Measurements from ENCODE around the gene BST2. TPM values are rescaled to one million over a fixed set of nuclear protein-coding genes. Genes with fewer than 3 reads are reported as not detected.

BST2 gene
- total RNA-seq, 2 experiments from 2014 or later: 222 to 230 TPM

DNA sequence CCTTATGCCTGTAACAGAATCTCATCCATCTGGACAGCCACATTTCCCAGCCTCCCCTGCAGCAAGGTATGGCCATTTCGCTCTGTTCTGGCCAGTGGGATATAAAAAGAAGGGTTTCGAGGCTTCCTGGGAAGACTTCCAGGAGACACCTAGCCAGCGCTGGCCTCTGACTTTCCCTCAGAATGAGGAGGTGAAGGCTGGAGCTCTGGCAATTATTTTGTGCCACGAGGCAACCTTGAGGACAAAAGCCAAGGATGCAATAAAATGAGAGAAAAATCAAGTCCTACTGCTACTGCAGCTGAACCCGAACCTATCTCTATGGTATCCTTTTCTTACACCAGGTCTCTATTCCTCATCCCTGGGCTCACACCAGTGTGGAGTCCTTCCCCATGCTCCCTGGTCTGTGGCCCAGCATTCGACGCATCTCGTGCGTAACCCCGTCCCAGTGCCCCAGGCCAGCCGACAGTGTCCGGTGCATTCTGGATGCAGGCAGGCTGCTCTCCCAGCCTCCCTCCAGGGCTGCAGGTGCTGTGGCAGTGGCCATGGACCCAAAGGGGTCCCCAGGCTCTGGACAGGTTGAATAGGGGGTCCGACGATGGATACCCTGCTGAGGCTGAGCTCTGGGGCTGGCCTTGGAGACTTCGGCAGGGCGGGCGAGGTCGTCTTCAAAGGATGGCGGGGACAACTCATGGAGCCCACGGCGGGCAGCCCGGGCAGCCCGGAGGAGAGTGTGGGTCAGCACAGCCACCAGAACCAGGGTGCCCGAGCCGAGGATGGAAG, 30.9 kb upstream of the BST2 start:
- DNase-seq (no peak), ATAC-seq (no peak)
- Mint-ChIP-seq H3K36me3 (ENCODE audit: low read depth) (no peaks in the 10 kb centered on the region), H3K4me1 (ENCODE audit: low read depth) (peaks cover 5% of the 10 kb centered on the region), H3K9me3 (ENCODE audit: insufficient read depth) (no peaks in the 10 kb centered on the region), H3K27me3 (ENCODE audit: low read depth) (no peaks in the 10 kb centered on the region), H3K4me3 (no peak overlapping the region), H3K27ac (no peak overlapping the region)
- CTCF ChIA-PET: no interaction called here
- POLR2A ChIA-PET: no interaction called here

DNA sequence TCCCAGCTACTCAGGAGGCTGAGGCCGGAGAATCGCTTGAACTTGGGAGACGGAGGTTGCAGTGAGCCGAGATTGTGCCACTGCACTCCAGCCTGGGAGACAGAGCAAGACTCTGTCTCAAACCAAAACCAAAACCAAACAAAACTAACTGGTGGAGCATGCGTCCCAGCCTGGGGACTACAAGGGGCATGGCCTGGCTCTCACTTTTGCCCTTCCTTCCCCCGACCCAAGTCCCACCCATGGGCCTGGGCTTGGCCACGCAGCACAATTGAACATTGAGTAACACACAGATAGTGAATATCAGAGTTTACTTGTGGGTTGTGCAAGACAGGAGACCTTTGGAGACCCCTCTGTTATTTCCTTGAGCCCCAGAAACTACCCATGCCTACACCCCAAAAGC, 29.8 kb upstream of the BST2 start:
- Mint-ChIP-seq H3K27me3 (ENCODE audit: low read depth) (no peaks in the 10 kb centered on the region), H3K4me1 (ENCODE audit: low read depth) (peaks cover 5% of the 10 kb centered on the region), H3K4me3 (no peak overlapping the region), H3K27ac (no peak overlapping the region), H3K9me3 (ENCODE audit: insufficient read depth) (no peaks in the 10 kb centered on the region), H3K36me3 (ENCODE audit: low read depth) (no peaks in the 10 kb centered on the region)
- CTCF ChIA-PET: no interaction called here
- DNase-seq (no peak), ATAC-seq (no peak)
- POLR2A ChIA-PET: no interaction called here

DNA sequence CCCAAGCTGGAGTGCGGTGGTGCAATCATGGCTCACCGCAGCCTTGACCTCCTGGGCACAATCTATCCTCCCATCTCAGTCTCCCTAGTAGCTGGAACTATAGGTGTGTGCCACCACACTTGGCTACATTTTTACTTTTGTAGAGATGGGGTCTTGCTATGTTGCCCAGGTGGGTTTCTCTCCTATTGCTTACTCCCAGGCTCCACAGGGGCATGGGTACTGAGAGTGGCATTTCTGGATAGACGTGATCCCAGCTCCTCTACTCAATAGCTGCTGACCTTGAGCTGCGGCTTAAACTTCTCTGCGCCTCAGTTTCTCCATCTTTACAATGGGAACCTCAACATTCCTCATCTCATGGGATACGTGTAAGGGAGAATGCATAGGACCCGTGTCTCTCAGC, 26.0 kb upstream of the BST2 start:
- no peak for DNase-seq
- H3K4me3 Mint-ChIP-seq: no peak overlapping the region
- CTCF ChIA-PET: interaction anchor here (1.1 kb wide), 1 partner anchor 10 kb away, joined by 3 read pairs; no protein-coding TSS in a partner anchor
- H3K9me3 Mint-ChIP-seq (ENCODE audit: insufficient read depth): no peaks in the 10 kb centered on the region
- H3K36me3 Mint-ChIP-seq (ENCODE audit: low read depth): no peaks in the 10 kb centered on the region
- no peak overlapping the region for H3K27ac Mint-ChIP-seq
- H3K27me3 Mint-ChIP-seq (ENCODE audit: low read depth): no peaks in the 10 kb centered on the region
- POLR2A ChIA-PET: no interaction called here
- no peak for ATAC-seq
- H3K4me1 Mint-ChIP-seq (ENCODE audit: low read depth): peaks cover 5% of the 10 kb centered on the region

DNA sequence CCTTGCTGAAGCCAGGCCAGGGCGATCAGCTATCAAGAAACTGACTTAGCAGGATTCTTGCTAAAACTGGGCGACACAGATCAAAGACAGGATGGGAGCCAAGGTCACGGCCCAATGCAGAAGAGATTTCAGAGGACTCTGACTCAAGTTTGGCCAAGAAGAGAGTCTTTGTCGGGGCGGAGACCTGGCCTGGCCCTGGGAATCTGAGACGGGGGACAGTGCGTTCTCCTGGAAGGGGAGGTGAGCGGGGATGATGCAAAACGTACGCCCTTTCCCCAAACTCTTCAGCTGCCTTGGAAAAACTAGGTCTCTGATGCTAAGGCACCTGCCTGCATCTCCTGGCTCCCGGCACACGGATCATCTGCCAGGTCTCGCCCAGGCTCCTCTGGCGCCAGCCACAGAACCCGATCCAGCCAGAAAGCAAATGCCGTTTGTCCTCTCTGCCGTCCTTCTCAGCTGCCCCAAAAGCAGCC, 24.2 kb upstream of the BST2 start:
- POLR2A ChIA-PET: no interaction called here
- H3K27ac Mint-ChIP-seq: no peak overlapping the region
- CTCF ChIA-PET: interaction anchor here (2.3 kb wide), 1 partner anchor 36 kb away, joined by 8 read pairs; no protein-coding TSS in a partner anchor
- H3K36me3 Mint-ChIP-seq (ENCODE audit: low read depth): no peaks in the 10 kb centered on the region
- ATAC-seq: no peak
- H3K9me3 Mint-ChIP-seq (ENCODE audit: insufficient read depth): no peaks in the 10 kb centered on the region
- no peak for DNase-seq
- H3K4me1 Mint-ChIP-seq (ENCODE audit: low read depth): peaks cover 10% of the 10 kb centered on the region
- H3K4me3 Mint-ChIP-seq: no peak overlapping the region
- no peaks in the 10 kb centered on the region for H3K27me3 Mint-ChIP-seq (ENCODE audit: low read depth)

DNA sequence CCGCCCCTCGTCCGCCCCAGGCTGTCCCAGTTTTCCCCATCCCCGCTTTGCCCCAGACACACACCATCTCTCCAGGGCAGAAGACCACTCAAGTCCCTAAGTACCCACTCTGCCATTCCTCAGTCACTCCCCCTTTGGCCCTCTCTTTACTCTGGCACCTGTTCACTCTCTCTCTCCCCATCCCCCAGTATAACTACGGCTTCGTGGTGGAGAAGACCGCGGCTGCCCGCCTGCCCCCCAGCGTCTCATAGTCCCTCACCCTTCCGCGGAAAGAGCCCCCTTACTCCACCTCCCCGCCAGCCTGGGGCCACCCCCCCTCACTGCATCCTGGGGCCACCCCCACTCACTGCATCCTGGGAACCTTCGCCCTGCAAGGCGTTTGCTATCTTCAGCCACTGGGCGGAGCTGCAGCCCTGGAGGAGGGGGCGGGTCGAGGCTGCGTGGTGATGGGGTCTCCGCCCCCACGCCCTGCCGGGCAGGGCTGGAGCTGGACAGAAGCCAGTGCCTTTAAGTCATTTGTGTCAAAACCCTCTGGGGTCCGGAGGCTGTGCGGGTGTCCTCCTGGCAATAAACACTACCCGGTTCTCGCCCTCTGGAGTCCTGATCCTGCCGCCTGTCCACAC, 19.4 kb upstream of the BST2 start:
- CTCF ChIA-PET: interaction anchor here (1.1 to 2.6 kb wide), 2 partner anchors 16 to 24 kb away, joined by 3 to 8 read pairs; partner anchors contain the start of gene TMEM221
- ATAC-seq (peak; percentile 20), DNase-seq (peak; percentile 60)
- POLR2A ChIA-PET: no interaction called here
- H3K4me1 Mint-ChIP-seq (ENCODE audit: low read depth): peaks cover 19% of the 10 kb centered on the region
- H3K27ac Mint-ChIP-seq: no peak overlapping the region
- H3K9me3 Mint-ChIP-seq (ENCODE audit: insufficient read depth): no peaks in the 10 kb centered on the region
- no peak overlapping the region for H3K4me3 Mint-ChIP-seq
- H3K36me3 Mint-ChIP-seq (ENCODE audit: low read depth): peaks cover 12% of the 10 kb centered on the region
- H3K27me3 Mint-ChIP-seq (ENCODE audit: low read depth): no peaks in the 10 kb centered on the region

DNA sequence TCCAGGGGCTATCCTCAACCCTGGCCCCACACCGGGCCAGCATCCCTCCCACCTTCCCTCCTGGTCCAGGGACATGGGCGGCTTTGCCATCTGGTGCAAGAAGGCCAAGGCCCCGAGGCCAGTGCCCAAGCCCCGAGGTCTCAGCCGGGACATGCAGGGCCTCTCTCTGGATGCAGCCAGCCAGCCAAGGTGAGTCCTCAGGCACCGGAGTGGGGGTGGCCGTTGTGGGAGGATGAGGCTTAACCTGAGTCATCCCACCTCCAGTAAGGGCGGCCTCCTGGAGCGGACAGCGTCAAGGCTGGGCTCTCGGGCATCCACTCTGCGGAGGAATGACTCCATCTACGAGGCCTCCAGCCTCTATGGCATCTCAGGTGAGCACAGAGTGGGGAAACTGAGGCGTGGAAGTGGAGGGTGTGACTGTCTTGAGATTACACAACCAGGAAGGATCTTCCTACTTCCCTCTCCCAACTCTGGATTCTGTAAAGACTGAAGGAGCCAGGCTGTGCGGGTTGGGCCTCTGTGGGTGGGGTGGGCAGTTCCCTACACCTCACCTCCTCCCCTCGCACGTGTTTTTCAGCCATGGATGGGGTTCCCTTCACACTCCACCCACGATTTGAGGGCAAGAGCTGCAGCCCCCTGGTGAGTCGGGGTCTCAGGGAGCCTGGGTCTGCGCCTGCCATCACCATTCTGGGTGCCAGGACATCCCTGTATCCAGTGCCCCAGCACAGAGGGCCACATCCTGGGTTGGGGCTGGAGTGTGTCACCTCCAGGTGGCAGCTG, 18.2 kb upstream of the BST2 start:
- Mint-ChIP-seq H3K9me3 (ENCODE audit: insufficient read depth) (no peaks in the 10 kb centered on the region), H3K4me1 (ENCODE audit: low read depth) (peaks cover 30% of the 10 kb centered on the region)

DNA sequence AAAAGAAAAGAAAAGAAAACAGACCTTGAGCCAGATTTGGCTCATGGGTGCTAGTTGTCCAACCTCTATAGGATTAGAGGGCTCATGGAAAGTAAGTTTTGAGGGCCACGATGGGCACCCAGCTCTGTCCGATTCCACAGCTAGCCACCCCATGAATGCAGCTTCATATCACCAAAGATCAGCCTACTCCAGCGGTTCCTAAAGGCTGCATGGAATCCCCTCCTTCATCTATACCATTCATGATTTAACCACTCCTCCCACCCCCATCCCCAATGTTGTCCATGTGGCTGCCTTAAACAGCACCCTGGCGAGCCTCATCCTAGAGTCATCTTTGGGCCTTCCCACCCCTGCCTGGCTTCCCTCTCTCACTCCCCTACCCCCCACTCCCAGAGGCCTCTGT, 16.5 kb upstream of the BST2 start:
- H3K27ac Mint-ChIP-seq: no peak overlapping the region
- CTCF ChIA-PET: interaction anchor here (1.4 kb wide), 1 partner anchor 19 kb away, joined by 3 read pairs; no protein-coding TSS in a partner anchor

More for the DNA sequence above, 18.2 kb upstream of the BST2 start:
- Mint-ChIP-seq H3K27ac (no peak overlapping the region), H3K27me3 (ENCODE audit: low read depth) (no peaks in the 10 kb centered on the region), H3K36me3 (ENCODE audit: low read depth) (peaks cover 15% of the 10 kb centered on the region), H3K4me3 (no peak overlapping the region)
- DNase-seq (no peak), ATAC-seq (no peak)
- ChIA-PET POLR2A (interaction anchor here (0.6 kb wide), 1 partner anchor 349 kb away, joined by 3 read pairs; no protein-coding TSS in a partner anchor), CTCF (no interaction called here)

DNA sequence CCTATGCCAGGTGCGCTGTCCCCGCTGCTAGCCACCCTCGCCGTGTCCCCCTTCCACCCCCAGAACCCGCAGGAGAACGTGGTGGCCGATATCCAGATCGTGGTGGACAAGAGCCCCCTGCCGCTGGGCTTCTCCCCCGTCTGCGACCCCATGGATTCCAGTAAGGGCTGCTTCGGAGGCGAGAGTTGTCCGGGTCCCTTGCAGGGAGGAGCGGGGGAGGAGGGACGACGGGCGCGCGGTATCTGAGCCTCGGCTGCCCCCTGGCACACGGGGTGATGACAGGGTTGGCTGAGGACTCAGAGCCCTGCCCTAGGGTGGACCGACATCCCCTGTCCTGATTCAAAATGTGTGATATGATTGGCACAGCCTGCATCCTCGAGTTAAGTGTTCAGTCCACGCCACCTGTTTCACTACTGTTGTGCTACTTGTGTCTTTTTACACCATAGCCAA, 15.1 kb upstream of the BST2 start:
- ChIA-PET POLR2A (interaction anchor here (3.4 kb wide), 1 partner anchor 14 kb away, joined by 36 read pairs; the partner anchor contains the start of gene BST2), CTCF (no interaction called here)
- H3K27me3 Mint-ChIP-seq (ENCODE audit: low read depth): no peaks in the 10 kb centered on the region
- ATAC-seq (peak; percentile 40), DNase-seq (peak; percentile 56)
- peak overlapping the region; percentile 93 for H3K4me3 Mint-ChIP-seq
- H3K4me1 Mint-ChIP-seq (ENCODE audit: low read depth): peaks cover 31% of the 10 kb centered on the region
- no peaks in the 10 kb centered on the region for H3K9me3 Mint-ChIP-seq (ENCODE audit: insufficient read depth)
- H3K27ac Mint-ChIP-seq: peak overlapping the region; percentile 87
- peaks cover 27% of the 10 kb centered on the region for H3K36me3 Mint-ChIP-seq (ENCODE audit: low read depth)

More for the DNA sequence above, 16.5 kb upstream of the BST2 start:
- no peak for DNase-seq
- Mint-ChIP-seq H3K4me3 (no peak overlapping the region), H3K27me3 (ENCODE audit: low read depth) (no peaks in the 10 kb centered on the region), H3K36me3 (ENCODE audit: low read depth) (peaks cover 21% of the 10 kb centered on the region), H3K4me1 (ENCODE audit: low read depth) (peaks cover 31% of the 10 kb centered on the region), H3K9me3 (ENCODE audit: insufficient read depth) (no peaks in the 10 kb centered on the region)
- POLR2A ChIA-PET: interaction anchor here (0.6 kb wide), 1 partner anchor 28 kb away, joined by 3 read pairs; the partner anchor contains the start of gene CCDC194
- no peak for ATAC-seq

DNA sequence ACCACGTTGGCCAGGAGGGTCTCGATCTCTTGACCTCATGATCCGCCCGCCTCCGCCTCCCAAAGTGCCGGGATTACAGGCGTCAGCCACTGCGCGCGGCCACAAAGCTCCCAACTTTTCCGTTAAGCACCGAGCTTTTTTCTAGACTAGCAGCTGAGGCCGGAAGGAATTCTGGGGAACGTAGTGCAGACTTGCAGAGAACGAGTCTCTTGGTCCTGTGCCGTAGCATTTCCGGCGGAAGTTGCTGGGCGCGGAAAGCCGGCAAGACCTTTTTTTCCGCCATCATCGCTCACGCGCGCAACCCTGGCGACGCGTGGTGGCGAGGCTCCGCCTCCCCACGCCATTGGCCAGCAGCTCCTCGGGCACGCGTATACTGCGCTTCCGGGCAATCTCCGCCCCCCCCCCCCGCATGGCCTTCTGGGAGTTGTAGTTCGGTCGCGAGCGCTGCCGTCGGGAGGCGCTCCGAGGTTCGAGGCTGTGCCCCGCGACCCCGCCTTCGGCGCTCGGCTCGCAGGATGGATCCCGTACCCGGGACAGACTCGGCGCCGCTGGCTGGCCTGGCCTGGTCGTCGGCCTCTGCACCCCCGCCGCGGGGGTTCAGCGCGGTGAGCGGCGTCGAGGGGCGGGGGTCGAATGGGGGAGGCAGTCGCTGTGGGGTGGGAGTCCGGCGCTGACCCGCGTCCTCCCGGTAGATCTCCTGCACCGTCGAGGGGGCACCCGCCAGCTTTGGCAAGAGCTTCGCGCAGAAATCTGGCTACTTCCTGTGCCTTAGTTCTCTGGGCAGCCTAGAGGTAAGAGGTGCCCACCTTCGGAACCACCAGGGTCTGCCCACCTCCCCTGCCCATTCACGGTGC, 14.4 kb upstream of the BST2 start, which contains the start of gene MVB12A:
TSS of gene MVB12A (plus strand) at position 427 of the 854 bp plus-strand sequence. CDS start at position 516, 89 bp downstream.
- ChIA-PET CTCF (interaction anchor here (0.6 to 1.4 kb wide), 17 partner anchors 13 to 186 kb away, joined by 3 to 8 read pairs (median 3); partner anchors contain the start of genes BST2 and DDA1), POLR2A (interaction anchor here (0.6 to 3.4 kb wide), 7 partner anchors 14 to 176 kb away, joined by 3 to 36 read pairs (median 5); partner anchors contain the start of gene BST2)
- peaks cover 33% of the 10 kb centered on the region for H3K36me3 Mint-ChIP-seq (ENCODE audit: low read depth)
- no peaks in the 10 kb centered on the region for H3K27me3 Mint-ChIP-seq (ENCODE audit: low read depth)
- H3K4me1 Mint-ChIP-seq (ENCODE audit: low read depth): peaks cover 28% of the 10 kb centered on the region
- peak within 1 kb of the TSS; percentile 93 for H3K4me3 Mint-ChIP-seq
- H3K9me3 Mint-ChIP-seq (ENCODE audit: insufficient read depth): no peaks in the 10 kb centered on the region
- ATAC-seq (peak; percentile 94), DNase-seq (peak; percentile 97)
- H3K27ac Mint-ChIP-seq: peak within 1 kb of the TSS; percentile 96

DNA sequence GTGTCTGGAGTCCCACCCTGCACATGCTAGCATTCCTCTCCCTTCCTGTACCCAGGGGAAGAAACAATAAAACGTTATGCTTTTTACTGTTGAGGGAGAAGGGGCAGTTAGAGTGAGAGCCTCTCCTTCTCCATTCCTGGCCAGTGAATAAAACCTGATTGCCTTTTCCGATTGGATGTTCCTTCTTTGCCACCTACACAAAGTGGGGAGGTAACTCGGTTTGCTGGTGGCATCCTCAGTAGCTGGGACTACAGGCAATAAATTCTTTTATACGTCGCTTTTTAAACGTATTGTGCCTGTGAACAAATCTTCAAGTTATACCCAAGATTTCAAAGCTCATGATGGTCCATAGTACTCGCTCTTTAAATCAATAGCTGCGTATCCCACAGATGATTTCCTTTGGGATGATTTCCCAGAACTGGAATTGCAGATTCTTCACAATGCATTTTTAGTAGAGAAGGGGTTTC, 13.8 kb upstream of the BST2 start:
- Mint-ChIP-seq H3K27me3 (ENCODE audit: low read depth) (no peaks in the 10 kb centered on the region), H3K9me3 (ENCODE audit: insufficient read depth) (no peaks in the 10 kb centered on the region), H3K4me3 (peak overlapping the region; percentile 93), H3K4me1 (ENCODE audit: low read depth) (peaks cover 24% of the 10 kb centered on the region), H3K27ac (peak overlapping the region; percentile 96), H3K36me3 (ENCODE audit: low read depth) (peaks cover 37% of the 10 kb centered on the region)
- ChIA-PET CTCF (interaction anchor here (0.7 to 1.4 kb wide), 16 partner anchors 12 to 187 kb away, joined by 3 to 8 read pairs (median 3); partner anchors contain the start of genes BST2 and DDA1), POLR2A (interaction anchor here (0.6 to 3.4 kb wide), 6 partner anchors 13 to 175 kb away, joined by 3 to 36 read pairs (median 6); partner anchors contain the start of gene BST2)
- ATAC-seq (no peak), DNase-seq (no peak)
